Measurements from ENCODE around the gene NTN4.
"Not testable (repeated sequence)": the region's sequence is repeated elsewhere in the genome, so short reads cannot be mapped to it uniquely, and the experiment has no call there.

The NTN4 gene

GRCh38 chr12:95673576-95673975 lies 117.0 kb downstream of the NTN4 start:
- in situ Hi-C loops (cut with MboI; ENCODE audit: low sequenced_read_pairs) = no loop called here

DNA sequence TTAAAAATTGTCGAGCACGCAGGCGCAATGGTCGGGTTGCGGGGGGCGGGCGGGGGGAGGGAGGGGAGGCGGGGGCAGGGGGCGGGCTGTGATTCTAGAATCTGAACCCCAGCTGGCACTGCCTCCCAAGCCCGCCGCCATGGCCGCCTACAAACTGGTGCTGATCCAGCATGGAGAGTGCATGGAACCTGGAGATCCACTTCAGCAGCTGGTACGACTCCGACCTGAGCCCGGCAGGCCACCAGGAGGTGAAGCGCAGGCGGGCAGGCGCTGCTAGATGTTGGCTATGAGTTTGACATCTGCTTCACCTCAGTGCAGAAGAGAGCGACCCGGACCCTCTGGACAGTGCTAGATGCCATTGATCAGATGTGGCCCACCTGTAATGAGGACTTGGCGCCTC lies 118.4 kb downstream of the NTN4 start:
- in situ Hi-C loops (cut with MboI; ENCODE audit: low sequenced_read_pairs) = no loop called here

DNA sequence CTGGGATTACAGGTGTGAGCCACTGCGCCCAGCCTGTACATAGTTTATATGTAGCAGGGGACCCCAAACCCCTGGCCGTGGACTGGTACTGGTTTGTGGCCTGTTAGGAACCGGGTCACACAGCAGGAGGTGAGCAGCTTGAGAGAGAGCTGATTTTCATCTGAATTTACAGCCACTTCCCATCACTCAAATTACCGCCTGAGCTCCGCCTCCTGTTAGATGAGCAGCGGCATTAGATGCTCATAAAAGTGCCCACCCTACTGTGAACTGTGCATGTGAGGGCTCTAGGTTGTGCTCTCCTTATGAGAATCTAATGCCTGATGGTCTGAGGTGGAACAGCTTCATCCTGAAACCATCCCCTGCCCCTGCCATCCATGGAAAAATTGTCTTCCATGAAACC lies 119.3 kb downstream of the NTN4 start:
- in situ Hi-C loops (cut with MboI; ENCODE audit: low sequenced_read_pairs) = no loop called here

GRCh38 chr12:95663525-95663924 lies 127.0 kb downstream of the NTN4 start:
- in situ Hi-C loops (cut with MboI; ENCODE audit: low sequenced_read_pairs) = no loop called here

- in situ Hi-C loops (cut with MboI; ENCODE audit: low sequenced_read_pairs) = no loop called here
These were observed 129.2 kb downstream of the NTN4 start for GRCh38 chr12:95661360-95661759.

- in situ Hi-C loops (cut with MboI; ENCODE audit: low sequenced_read_pairs) = no loop called here
These were observed 132.2 kb downstream of the NTN4 start for GRCh38 chr12:95658386-95658785.

GRCh38 chr12:95654665-95655064 lies 135.9 kb downstream of the NTN4 start:
- in situ Hi-C loops (cut with MboI; ENCODE audit: low sequenced_read_pairs) = not testable (repeated sequence)

DNA sequence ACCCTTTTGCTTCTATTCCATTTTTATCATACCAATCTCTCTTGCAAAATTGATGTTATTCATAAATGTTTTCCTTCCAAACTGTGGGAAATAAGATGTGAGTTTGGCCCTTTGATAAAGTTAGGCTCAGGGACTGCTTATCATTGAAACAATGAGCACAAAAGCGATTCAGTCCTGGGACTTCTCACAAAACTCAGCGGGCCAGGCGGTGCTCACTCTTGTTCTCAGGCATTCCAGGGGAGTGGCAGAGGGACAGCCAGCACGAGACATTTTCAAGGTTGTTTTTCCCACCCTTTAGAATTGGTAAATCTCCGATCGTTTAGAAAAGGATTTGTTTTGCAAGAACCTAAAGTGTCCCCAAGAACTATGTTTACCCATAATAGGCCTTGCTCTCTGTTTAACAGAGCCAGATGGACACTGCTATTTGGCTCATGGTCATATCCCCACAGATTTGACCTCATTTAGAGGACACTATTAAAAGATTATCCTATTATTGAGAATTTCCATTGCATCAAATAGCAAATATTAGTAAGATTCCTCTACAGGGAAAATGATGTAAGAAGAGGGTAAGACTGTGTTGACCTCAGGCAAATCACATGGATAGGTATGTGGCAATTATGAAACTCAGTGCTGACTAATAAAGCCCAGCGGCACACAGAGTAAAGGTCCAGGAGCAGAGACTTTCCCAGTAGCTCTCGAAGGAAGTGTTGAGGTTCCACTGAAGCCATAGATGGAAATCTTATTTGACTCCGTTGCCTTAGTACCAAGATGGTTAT lies 136.6 kb downstream of the NTN4 start:
- in situ Hi-C loops (cut with MboI; ENCODE audit: low sequenced_read_pairs) = no loop called here

GRCh38 chr12:95651681-95652080 lies 138.9 kb downstream of the NTN4 start:
- in situ Hi-C loops (cut with MboI; ENCODE audit: low sequenced_read_pairs) = no loop called here

GRCh38 chr12:95648990-95649791 lies 141.4 kb downstream of the NTN4 start:
- in situ Hi-C loops (cut with MboI; ENCODE audit: low sequenced_read_pairs) = no loop called here

DNA sequence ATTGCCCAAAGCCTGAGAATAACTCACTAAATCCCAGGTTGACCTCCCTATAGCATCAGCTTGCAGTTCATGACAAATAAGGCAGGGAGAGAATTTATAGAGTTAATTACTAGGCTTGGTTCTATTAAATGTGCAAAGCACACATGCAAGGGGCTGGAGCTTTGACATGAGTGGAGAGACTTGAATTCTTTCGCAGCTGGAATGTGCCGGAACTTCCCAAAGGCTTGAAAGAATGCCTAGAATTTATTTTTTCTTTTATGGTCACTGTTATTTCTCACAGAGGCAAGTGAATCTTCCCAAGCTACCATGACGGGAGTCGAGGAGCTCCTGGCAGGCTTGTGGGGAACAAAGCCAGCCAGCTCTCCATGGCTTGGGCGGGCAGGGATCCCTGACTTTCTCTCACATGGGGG lies 143.8 kb downstream of the NTN4 start:
- in situ Hi-C loops (cut with MboI; ENCODE audit: low sequenced_read_pairs) = no loop called here

DNA sequence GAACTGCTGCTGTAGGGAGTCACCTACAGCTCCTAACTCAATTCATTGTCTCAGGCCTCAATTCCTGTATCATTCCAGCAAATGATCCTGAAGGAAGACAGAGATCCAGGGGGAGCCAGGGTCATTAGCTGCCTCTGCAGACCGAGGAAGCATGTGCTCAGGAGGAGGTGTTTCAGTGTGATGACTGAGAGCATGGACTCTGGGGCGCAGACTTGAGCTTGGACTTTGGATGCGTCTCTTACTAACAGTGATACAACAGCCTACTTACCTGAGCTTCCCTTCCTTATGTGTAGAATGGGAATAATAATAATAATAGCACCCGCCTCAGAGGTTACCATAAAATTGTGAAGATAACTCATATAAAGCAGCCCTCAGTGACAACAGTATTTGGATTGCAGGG lies 147.3 kb downstream of the NTN4 start:
- in situ Hi-C loops (cut with MboI; ENCODE audit: low sequenced_read_pairs) = no loop called here

DNA sequence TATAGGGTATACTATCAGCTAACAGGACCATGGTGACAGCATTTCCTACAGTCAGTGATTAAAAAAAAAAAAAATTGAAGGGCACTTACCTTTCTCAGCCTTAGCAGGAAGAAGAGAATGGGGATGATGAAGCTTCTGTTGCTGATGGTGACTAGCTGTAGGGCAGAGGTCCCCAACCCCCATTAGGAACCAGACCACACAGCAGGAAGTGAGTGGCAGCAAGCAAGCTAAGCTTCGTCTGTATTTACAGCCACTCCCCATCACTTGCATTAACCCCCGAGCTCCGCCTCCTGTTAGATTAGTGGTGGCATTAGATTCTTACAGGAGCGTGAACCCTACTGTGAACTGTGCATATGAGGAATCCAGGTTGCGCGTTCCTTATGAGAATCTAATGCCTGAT lies 148.0 kb downstream of the NTN4 start:
- in situ Hi-C loops (cut with MboI; ENCODE audit: low sequenced_read_pairs) = no loop called here

DNA sequence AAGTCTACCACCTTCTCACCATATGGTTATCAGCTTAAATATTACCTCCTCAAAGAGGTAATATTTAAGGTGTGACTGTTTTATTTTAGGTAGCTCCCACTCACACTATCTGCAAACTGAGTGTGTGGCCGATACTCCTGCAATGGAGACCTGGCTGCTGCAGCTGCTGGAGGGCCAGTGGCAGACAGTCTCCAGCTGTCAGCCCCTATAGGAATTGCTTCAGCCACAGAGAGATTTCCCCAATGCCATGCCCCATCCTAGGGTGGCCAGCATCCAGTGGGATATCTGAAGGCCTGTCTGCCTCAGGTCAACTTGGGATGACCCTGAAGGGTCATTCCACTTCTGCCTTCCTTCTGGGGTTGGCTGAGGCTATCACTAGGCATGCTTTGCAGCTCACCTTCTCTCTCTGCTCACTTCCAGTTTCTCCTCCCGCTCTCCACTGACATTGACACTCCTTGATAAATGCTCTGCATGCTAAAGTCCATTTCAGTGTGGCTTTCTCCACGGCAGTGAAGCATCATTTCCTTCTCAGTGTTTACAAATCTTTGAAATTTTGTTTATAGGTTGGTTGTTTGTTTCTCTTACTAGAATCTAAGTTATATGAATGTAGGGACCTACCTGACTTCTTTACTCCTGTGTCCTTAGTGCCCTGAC lies 149.1 kb downstream of the NTN4 start:
- in situ Hi-C loops (cut with MboI; ENCODE audit: low sequenced_read_pairs) = no loop called here

DNA sequence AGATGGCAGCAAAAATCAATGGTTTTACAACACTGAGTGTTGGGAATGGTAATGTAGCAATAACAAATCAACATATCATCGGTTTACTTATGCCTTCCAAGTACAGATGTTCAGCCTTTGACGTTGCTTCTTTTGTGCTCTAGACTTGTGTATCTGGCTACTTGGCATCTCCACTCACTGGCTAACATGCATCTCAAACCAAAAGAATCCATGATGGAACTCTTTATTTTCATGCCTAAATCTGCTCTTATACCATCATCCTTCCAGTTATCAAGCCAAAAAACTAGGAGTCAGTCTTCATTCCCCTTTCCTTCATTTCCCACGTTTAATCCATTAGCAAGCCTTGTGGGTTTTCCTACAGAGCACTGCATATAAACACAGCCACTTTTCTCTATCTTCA lies 150.0 kb downstream of the NTN4 start:
- in situ Hi-C loops (cut with MboI; ENCODE audit: low sequenced_read_pairs) = no loop called here

DNA sequence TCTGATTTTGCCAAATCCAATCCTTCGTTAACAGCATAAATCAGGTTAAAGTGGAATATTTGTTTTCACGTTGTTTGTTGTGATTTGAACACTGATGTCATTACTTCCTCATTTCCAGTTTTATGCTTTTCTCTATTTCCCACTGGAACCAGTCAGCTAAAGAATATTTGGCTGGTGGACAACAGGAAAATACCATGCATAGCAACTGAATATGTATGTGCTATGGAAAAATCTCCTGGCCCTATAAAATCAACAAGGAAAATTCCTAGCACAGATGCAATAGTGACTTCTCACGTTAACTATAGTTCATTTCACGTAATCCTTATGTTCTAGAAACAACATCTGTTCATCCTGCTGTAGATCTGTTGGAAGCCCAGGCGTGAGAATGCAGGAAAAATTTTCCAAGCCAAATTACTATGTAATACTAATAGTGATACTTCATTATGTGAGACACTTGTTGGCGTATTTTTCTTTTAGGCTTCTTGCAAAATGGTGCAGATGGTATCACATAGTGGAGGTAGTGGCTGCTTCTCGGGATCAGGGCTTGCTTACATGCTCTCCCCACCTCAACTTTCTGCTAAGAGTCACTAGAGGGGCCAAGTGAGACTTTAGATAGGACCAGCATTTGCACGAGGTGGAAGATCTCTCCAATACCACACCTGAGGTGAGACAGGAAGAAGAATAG lies 153.0 kb downstream of the NTN4 start:
- in situ Hi-C loops (cut with MboI; ENCODE audit: low sequenced_read_pairs) = no loop called here

DNA sequence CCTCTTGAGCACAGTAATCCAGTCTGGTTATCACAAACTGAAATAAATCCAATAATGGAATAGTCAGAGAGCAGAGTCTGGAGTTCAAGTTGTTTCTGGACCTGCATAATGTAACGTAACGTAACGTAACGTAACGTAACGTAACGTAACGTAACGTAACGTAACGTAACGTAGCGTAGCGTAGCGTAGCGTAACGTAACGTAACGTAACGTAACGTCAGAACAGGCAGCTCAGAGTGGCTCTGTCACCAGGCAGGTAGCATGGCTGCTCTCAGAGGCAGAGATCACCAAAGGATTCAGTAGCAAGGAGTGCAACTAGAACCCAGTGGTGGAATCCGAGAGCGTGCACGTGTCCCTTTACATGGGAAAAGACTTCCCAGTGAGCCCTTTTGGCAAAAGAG lies 153.6 kb downstream of the NTN4 start:
- in situ Hi-C loops (cut with MboI; ENCODE audit: low sequenced_read_pairs) = no loop called here

GRCh38 chr12:95634622-95635621 lies 155.6 kb downstream of the NTN4 start:
- in situ Hi-C loops (cut with MboI; ENCODE audit: low sequenced_read_pairs) = no loop called here

DNA sequence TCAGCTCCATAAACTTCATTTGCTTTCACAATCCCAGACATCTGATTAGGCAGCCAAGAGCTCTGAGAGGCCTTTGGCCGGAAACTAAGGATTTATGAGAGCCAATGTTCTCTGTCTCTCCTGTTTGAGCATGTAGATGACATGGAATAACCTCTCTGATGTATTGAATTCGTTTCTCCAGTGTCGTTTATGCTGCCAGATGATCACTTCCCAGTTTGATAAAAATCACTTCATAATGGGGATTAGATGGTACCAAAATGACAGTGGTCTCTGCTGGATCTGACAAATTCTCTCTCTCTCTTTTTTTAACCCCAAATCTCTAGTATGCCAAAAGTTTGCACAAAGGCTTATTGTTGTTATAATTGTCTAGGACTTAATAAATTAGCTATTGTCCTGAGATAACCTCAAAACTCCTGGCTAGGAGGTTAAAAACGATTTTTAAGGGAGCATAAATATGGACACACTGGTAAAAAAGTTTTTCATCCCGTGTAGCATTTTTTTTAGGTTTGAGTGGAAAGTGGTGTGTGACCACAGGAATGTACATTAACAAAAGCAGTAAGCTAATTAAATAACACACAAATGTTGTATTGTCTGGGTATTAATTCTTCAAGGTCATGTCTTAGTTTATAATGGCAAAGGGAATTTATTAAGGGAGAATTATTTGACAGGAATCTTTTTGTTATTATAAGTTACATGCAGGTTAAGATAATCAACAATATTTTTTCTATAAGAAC lies 156.7 kb downstream of the NTN4 start:
- in situ Hi-C loops (cut with MboI; ENCODE audit: low sequenced_read_pairs) = no loop called here
